NCI-H2029 treated with DMSO at 0.1 percent for 48 hours (cell line): Measurements from ENCODE around the gene GPC3.
"Not testable (repeated sequence)": the region's sequence is repeated elsewhere in the genome, so short reads cannot be mapped to it uniquely, and the experiment has no call there.

Experiments
- DNase-seq: peaks from one replicate; lab custom pipeline; 2025; lab: John Stamatoyannopoulos, UW

GPC3 gene

DNA sequence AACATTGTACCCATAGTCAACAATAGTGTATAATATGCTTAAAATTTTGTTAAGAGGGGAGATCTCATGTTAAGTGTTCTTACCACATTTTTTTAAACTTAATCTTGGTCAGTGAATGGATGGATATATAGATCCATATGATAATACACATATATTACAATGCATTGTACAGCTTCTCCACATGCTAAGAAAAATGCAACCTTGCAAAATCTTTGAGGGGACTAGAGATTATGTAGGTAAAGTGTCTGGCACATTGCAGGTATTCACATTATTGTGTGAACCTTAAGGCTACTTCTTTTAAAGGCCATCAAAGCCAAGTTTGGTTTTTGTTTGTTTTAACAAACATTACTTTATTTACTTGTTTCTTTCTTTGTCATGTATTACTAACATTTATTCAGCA lies 10.4 kb upstream of the GPC3 start:
- no peak for DNase-seq

DNA sequence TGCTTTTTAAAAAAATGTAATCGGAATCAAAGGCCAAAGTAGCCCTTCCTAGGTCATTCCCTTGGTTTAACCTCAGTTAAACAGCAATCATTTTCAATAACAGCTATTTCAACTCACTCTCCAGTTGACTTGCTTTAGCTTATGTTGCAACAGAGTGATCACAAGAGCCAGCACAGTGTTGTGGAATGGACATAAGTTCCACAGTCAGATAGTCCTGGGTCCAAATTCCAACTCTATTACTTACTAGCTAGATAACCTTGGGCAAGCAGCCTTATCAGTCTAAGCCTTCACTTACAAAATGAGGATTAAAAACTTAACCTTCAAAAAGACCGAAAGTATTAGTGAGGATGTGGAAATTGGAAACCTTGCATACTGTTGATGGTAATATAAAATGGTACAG lies 9.2 kb upstream of the GPC3 start:
- no peak for DNase-seq

DNA sequence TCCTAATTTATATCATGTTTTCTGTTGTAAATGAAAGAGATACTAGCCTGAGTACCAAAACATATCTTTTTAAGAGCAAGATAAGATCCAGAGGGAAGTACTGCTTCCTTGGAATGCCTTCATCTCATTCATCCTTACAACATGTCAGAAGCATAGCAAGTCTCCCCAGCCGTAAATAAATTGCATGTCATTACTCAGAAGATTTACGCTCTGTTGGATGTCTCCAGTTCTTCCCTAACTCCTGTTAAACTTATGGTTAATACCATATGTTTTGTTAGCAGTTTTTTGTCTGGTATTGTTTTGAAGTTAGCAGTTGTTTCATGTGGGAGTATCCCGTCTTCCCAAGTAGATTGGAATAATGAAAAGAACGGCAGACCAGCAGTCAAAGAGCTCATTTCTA lies 7.5 kb upstream of the GPC3 start:
- no peak for DNase-seq

DNA sequence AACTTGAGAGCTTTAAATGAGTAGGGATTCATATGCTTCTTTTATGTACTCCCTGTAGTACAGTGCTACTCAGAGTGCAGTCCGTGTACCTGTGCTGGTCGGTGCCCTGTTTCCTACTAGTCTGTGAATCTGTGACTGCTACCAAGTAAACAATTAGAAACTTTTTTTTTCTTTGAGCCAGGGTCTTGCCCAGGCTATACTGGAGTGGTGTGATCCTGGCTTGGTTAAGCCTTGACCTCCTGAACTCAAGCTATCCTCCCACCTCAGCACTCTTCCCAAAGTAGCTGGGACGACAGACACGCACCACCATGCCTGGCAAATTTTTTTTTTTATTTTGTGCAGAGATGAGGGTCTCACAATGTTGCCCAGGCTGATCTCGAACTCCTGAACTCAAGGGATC lies 6.4 kb upstream of the GPC3 start:
- DNase-seq: no peak

DNA sequence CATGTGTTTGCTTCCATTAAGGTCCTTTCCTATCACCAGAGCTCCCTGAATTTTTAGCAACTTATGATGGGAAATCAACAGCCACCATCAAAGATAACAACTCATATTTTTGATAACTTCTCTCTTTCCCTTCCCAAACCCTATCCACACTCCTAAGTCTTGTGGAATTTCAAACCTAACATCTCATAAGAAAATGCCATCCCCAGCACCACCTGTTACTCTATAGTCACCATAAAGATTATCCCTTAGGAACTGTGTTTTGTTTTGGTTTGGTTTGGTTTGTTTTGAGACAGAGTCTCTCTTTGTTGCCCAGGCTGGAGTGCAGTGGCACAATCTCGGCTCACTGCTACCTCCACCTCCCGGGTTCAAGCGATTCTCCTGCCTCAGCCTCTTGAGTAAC lies 5.7 kb upstream of the GPC3 start:
- DNase-seq: not testable (repeated sequence)

DNA sequence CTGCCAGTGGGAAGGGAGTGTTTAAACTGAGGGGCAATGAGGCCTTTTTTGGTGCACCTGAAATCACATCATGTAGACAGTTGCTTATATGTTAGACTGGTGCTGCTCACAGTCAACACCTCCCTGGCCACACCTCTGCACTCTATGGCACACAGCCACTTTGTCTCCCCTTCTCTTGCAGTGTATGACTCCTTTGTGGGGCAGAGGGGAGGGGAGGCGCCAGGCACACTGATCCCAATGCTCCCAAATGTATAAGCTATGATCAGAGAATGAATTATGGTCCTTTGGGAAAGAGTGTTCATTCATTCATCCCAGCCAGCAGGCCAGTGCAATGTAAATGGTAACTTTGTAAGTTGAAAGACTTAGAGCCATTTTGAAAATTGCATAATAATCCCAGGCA lies 4.6 kb upstream of the GPC3 start:
- no peak for DNase-seq

DNA sequence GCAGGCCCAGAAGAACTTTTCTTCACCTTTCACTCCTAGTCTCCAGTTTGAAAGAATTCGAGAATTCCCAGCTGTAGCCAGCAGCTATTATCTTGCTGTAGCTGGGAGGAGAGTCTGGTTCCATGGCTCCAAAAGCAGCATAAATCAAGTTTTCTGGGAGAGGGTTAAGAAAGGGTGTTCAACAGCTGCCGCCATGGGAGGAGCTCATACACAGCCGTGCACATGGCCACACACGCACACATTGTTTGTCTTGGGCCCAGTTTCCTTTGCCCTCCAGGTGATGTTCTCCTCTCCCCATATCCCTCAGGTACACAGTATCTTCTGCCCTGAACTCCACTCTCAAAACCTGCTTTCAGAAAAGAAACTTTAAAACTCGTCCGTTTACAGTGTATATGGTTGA lies 4.1 kb upstream of the GPC3 start:
- no peak for DNase-seq

DNA sequence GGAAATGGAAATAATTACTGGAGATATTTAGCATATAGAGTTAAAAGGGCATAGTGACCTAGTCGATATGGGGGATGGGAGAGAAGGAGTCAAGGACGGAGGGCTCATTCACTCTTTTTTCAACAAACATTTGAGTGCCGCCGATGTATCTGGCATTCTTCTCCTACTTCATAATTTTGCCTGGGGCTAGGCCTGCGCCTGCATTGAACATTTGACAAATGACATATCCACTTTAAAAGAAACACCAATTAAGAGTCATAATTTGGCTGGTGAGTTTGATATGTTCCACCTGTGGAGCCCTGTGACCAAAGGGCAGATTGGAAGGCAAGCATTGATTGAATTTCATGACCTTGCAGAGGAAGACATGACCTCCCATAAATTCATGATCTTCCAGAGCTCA lies 2.6 kb upstream of the GPC3 start:
- DNase-seq: no peak

DNA sequence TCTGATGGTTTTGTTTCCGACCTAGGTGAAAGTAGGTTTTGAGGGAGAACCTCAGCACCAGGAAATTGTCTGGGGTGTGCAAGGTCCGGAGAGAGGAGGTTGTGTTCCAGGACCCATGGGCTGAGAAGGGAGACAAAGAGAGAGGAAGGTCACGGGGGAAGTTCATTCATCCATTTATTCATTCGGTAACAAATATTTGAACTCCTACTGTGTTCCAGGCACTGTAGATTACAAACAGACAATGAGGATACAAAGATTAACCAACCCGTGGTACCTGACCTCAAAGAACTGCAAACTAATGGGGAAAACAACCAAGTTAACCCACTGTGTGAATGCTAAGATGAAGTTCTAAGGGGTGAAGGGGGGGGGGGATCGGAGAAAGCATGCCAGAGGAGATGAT lies 1.8 kb upstream of the GPC3 start:
- DNase-seq: no peak

DNA sequence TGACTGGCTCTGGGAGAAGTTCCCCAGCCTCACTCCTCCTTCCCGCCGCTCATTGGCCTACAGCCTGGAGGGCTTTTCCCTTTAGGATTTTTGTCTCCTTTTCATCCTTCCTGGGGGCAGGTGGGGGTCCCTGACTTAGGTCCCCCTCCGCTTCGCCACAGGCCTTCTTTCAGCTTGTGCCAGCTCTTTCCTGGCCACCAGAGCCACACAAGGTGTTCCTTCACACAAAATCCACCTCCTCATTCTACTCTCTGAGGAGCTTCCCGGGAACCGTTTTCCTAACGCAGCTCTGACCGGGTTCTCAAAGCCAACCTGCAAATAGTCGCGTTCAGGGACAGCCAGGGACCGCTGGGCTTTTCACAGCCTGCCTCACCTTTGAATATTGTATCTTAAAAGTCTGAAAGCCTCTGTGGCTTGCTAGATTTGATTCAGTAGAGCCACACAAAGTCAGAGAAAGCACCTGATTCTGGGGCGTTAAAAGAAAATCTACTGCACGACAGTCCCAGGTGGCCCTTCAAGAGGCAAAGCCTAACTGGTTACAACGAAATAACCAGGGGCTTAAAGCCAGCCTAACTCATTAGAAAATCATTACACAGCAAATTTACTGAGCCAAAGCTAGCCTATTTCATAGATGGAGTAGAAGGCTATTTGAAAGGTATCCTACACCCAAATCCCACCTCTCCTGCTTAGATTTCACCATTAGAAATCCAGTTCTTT lies 731 bp upstream of the GPC3 start:
- no peak for DNase-seq

DNA sequence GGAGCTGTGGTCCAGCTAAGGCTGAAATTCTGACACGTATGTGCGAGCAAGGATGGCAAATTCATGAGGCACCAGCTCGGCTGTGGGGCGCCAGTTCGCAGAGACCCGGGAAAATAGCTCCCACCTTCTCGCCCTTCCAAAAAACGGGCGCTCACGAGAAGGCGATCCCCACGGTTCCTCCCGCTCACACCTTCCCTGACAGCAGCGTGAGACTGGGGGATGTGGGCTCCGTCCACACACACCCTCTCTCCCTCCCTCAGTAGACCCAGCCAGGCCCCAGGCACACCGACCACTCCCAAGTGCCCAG lies 584 bp downstream of the GPC3 start:
- no peak for DNase-seq

DNA sequence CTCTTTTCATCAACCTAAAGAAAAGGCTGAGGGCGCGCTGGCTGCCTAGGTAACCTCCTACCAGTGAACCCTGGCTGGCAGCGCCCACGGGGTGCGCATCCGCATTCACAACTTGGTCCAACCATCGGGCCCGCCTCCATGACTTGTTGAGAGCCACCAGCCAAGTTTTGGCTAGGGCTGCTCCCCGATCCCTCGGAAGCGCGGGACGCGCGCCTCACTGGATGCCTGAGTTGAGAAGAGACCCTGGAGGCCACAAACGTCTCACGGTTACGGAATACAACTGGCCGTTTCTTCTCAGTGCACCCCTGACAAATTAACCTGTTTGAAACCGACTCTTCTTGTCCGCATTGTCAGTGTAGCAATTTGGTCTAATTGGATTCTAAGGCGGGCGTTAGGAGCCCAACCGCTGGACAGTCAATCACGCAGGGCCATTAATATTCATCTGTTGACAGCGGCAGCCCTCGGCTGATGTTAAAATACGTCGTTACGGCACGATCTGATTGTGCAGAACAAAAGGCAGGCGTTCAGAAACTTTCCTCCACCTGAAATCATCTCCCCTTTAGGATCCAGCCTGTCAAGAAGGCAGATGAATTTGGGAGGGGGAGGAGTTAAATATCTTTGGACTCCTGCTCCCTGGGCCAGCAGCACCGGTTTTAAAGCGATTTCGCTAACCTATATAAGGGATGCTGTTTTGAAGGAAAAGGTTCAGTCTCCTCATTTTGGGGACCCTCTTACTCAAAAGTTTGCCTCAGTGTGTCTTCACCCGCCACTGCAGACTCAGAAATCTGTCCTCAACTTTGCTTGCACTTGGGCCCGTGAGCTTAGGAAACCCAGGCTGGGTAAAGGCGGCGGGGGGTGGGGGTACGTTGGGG lies 1.2 kb downstream of the GPC3 start:
- DNase-seq: no peak

DNA sequence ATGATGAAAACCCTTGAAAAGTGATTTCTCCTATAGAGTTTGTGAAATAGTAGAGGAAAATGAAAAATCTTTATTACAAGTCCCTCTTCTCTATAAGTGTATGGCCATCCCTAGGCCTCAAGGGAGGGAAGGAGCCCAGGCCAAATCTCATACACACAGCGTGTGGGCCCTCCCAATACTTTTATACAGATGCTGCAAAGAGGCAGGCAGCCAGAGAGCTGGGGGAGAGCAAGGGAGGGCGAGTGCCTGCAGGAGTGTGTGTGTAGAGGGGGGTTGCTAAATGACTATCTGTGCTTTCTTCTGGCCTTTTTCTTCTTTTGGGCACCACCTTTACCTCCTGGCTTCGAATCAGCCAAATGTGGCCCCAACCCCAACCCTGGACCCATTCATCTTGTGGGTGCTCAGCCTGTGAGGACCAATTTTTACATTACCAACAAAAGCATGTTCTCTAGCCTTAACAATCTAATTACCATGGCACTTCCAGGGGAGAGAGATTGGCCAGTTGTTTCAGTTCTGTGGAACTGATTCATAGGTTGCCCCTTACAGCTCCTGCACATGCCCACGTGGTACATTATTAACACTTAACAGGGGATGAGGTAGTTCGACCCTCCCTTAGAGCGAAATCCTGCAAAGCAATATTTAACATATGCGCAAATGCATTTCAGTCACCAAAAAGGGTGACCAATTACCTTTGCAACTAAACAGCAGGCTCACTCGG lies 2.0 kb downstream of the GPC3 start:
- no peak for DNase-seq

DNA sequence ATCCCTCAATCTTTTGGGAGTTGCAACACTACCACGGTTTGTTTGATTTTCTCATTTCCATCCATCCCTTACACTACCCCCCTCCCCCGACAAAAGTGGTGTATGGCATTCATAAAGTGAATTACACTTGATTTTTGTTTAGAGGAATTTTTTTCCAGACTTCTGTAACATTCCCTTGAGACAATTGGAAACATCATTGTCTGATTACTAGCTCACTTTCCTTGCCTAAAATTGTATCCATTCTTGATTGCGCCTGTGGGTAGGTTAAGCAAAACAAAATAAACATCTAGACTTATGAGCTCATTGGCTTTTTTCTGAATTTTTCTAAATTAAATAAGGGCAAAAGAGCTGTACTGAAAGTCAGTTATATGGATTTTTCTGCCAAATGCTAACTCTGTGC lies 3.5 kb downstream of the GPC3 start:
- no peak for DNase-seq

DNA sequence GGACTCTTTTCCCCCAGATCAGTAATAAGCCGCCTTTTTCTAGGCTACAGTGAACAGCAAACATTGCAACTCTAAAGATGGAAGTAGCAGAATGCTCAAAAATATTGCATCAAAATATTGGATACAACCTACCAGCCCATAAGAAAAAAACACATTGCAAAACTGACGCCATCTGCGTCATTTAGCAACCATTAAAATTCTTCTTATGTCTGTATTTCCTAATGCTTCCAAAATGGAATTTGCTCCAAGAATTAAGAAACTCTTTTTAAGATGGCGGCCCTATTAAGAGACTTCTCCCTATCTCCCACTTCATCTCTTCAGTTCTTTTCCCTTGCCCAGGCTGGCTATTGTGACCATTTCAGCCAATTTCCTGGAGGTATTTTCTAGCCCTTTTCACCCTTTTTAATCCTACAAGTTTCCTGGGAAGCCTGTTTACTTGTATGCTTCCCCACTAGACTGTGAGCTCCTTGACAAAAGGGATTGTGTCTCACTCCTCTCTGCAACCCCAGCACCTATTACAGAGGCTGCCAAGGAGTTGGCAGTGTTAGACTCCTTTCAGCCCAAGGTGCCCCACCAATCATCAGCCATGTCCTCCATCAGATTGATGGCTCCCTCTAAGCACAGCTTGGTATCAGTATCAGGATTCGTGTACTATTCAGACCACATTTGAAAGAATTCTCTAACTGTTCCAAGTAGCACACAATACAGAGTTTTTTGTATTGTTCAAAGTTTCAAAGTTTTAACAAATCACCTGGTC lies 4.4 kb downstream of the GPC3 start:
- no peak for DNase-seq

DNA sequence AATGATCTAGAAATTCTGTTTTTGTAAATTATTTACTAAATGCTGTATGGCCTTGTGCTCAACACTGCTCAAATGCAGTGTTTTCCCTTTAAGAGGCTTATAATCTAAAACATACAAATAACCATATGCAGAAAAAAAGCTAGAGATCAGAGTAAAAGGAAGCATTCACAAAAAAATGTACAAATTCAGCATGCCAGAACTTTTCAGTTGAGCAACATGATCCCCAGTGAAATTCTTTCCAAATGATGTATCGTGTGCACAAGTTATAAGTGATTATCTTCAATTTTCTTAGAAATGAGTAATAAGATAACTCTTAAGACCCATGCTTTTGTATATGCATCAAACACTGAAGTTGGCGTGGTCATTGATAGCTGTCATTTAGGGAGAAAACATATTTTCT lies 5.0 kb downstream of the GPC3 start:
- no peak for DNase-seq

DNA sequence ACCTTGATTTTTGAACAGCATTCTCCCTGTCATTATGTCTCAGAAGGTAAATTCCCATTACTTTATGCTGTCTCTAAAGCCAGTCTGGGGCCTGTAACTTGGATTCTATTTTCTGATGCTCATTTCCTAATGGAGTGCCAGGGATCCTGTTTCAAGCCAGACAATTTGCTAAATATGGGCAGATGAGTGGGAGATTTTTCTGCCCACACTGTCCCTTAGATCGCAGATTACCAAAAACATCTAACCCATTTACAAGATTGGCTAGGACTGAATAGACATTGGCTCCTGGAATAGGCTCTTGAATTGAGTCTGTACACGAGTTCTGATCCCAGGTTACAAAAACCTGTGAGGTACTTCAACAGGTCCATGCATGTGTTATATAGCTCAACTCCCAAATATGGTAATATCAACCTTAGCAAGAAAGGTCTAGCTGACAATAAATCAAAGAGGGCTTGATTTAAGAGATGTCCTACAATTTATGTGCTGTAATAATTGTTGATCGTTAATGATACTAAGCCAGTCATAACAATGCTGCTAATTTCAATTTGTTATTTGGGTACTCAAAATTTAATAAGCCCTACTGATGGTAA lies 5.7 kb downstream of the GPC3 start:
- DNase-seq: no peak

DNA sequence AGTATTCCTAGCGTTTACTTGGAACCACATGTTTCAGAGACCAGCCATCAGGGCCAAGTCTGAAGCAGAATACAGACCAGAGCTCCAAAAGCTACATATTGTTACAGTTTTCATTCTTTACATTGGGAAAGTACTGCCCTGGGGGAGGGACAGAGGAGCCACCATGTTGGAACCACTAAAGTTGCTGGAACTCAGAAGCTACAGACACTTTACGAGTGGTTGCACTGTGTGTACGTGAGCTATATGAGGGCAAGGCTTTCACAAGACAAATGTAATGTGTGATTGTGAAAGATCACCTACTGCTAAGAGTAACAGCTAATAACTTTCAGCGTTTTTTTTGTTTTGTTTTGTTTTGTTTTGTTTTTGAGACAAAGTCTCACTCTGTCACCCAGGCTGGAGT lies 11.7 kb downstream of the GPC3 start:
- DNase-seq: no peak

DNA sequence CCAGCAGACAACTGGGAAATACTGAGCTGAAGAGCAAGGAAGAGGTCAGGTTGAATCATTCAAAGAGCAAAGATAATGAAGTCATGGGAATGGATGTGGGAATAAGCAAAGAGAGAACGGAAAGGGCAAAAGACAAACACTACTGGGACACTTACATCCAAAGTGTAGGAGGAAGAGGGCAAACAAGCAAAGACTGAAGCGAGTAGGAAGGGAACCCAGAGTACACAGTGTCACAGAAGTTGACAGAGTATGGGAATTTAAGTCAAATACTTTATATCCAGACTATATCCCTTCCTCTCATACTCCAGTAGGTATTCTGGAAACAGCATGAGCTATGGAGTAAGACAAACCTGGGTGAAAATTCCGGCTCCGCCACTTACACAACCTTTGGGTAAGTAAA lies 12.5 kb downstream of the GPC3 start:
- DNase-seq: no peak

DNA sequence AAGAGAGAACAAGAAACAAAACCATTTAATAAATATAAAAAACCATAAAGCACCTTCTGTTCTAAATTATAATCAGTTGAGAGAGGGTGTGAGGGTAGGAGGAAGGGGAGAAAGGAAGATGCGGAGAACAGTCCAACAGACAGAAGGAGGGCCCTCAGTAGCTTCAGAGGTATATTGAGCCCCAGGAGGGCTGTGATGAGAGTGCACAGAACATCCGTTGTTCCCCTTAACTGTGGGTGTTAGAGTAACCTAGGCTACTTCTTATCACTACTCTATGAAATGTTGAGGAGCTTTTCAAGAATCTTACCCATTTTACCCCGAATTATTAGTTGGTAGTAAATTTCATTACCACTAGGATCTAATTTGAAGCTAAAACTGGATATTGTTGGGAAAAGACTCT lies 13.8 kb downstream of the GPC3 start:
- DNase-seq: no peak

DNA sequence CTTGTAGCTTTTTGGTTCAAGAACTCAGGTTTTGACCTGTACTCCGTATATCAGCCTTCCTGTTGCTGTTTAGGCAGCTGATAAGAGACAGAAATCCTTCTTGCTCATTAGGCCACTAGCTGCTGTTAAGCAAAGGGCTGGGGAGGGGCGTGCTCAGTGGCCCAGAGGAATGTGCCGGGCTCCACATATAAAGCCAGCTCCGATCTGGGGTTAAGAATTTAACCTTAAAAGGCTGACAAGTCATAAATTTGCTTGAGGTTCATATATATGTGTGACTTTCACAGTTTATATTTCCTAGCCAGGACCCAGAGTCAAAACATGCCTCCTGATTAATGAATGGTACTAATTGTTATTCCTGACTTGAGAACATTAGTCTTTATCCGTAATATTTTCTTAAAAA lies 15.3 kb downstream of the GPC3 start:
- DNase-seq: no peak

DNA sequence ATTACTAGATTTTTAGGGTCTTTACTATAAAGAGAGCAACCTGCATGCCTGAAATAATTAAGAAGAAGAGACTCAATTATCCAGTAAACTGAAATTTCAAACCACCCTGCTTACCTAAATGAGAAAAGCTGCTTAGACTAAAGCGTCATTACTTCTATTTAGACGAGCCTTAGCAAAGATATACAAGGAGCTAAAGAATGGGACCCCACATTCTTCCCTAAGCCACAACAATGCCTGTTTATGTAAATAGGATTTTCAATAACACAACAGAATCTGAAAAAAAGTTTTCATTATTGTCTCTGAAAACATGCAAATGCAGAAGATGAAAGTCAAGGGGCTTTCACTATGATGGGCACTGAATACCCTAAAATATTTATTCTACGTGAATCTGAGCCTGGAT lies 16.2 kb downstream of the GPC3 start:
- no peak for DNase-seq
